Neural crest cell (in vitro differentiated cells): ENCODE measurements around the gene GNPNAT1. TPM values are rescaled to one million over a fixed set of nuclear protein-coding genes. Genes with fewer than 3 reads are reported as not detected.

ENCODE experiments used
- DNase-seq: peaks from one replicate; pipeline ENCODE4 v3.0.0; 2021; ENCODE audit warnings: low read depth, mixed read lengths, low spot score
- H3K27ac Mint-ChIP-seq: one replicate; pipeline ENCODE4 v1.8.0; 2021; ENCODE audit warnings: mild to moderate bottlenecking, mixed read lengths; ENCODE audit not compliant: unreplicated experiment
- H3K27me3 Mint-ChIP-seq: 2 replicates; pipeline ENCODE4 v1.8.0; 2021; ENCODE audit warnings: low read depth, mild to moderate bottlenecking, mixed read lengths
- H3K36me3 Mint-ChIP-seq: 2 replicates; pipeline ENCODE4 v1.8.0; 2021; ENCODE audit warnings: low read depth, mild to moderate bottlenecking, mixed read lengths
- H3K4me1 Mint-ChIP-seq: 2 replicates; pipeline ENCODE4 v1.8.0; 2021; ENCODE audit warnings: mixed read lengths
- H3K4me3 Mint-ChIP-seq: one replicate; pipeline ENCODE4 v1.8.0; 2021; ENCODE audit warnings: mild to moderate bottlenecking, mixed read lengths
- H3K9me3 Mint-ChIP-seq: 2 replicates; pipeline ENCODE4 v1.8.0; 2021; ENCODE audit warnings: mixed read lengths
- total RNA-seq: library from RNA; stranded (reverse); gene quantifications from 2 replicates; pipeline ENCODE4 v1.2.1, GENCODE V29; 2021
- TF ChIP-seq, protein P1 (sequence below): fragments of 200-600 bp; sonication (generic); conservative IDR thresholded peaks from 2 replicates; pipeline ENCODE4 v1.5.0; 2021; ENCODE audit warnings: antibody characterized with exemption, mild to moderate bottlenecking

Gene GNPNAT1
- total RNA-seq, 1 donor from 2014 or later, result 27.9 TPM

GRCh38 chr14:52781629-52782028 is 9.8 kb downstream of the GNPNAT1 start:
- H3K27ac Mint-ChIP-seq, result no peak overlapping the region
- no peaks in the 10 kb centered on the region for H3K36me3 Mint-ChIP-seq
- H3K4me3 Mint-ChIP-seq, result no peak overlapping the region
- H3K27me3 Mint-ChIP-seq, result no peaks in the 10 kb centered on the region
- TF ChIP-seq, protein P1, sequence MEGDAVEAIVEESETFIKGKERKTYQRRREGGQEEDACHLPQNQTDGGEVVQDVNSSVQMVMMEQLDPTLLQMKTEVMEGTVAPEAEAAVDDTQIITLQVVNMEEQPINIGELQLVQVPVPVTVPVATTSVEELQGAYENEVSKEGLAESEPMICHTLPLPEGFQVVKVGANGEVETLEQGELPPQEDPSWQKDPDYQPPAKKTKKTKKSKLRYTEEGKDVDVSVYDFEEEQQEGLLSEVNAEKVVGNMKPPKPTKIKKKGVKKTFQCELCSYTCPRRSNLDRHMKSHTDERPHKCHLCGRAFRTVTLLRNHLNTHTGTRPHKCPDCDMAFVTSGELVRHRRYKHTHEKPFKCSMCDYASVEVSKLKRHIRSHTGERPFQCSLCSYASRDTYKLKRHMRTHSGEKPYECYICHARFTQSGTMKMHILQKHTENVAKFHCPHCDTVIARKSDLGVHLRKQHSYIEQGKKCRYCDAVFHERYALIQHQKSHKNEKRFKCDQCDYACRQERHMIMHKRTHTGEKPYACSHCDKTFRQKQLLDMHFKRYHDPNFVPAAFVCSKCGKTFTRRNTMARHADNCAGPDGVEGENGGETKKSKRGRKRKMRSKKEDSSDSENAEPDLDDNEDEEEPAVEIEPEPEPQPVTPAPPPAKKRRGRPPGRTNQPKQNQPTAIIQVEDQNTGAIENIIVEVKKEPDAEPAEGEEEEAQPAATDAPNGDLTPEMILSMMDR, result no peak
- no peak for DNase-seq
- no peaks in the 10 kb centered on the region for H3K9me3 Mint-ChIP-seq
- H3K4me1 Mint-ChIP-seq, result no peaks in the 10 kb centered on the region

DNA sequence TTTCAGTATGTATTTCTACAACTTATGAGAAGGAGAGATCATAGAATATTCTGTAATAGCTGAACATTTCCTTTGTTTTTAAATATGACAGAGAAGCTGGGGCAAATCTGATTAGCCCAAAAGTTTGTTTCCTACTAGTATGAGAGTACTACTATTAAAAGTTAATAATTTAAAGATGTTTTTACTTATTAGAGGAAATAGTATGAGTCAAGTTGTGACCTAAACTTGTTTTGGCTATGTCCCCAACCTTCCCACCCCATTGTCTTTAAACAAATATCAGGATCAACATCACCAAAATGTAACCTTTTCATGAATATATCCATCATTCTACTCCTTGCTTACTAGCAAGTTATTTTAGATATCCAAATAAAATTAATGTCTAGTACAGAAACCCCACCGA is 10.5 kb downstream of the GNPNAT1 start:
- no peaks in the 10 kb centered on the region for H3K9me3 Mint-ChIP-seq
- no peaks in the 10 kb centered on the region for H3K36me3 Mint-ChIP-seq
- no peaks in the 10 kb centered on the region for H3K27me3 Mint-ChIP-seq
- TF ChIP-seq, protein P1, result no peak
- H3K4me3 Mint-ChIP-seq, result no peak overlapping the region
- H3K4me1 Mint-ChIP-seq, result no peaks in the 10 kb centered on the region
- DNase-seq, result no peak
- no peak overlapping the region for H3K27ac Mint-ChIP-seq

DNA sequence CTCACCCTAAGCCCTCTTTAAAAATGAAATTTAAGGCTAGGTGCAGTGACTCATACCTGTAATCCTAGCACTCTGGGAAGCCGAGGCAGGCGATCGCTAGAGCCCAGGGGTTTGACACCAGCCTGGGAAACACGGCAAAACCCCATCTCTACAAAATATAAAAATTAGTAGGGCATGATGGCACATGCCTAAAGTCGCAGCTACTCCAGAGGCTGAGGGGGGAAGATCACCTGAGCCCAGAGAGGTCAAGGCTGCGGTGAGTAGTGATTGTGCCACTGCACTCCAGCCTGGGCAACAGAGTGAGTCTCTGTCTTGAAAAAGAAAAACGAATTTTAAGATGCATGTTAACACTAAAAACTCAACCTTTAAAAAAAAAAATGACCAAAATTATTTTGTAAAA is 12.7 kb downstream of the GNPNAT1 start:
- H3K4me1 Mint-ChIP-seq, result no peaks in the 10 kb centered on the region

DNA sequence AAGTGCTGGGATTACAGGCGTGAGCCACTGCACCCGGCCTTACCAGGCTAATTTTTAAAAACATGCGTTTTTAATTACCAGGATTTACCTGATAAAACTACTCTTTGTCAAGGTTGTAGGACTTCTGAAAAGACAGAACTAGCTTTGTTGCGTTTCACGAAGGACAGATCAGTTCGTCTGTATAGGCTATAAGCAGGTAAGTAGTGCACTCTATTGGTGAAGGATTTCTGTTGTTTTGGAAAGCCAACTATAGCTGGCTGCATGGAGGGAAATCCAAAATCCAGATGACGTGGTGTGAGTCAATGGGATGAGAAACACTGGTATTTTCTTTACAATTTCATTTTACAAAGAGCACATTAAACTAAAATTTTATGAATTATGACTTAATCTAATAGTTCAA is 14.6 kb downstream of the GNPNAT1 start:
- H3K4me3 Mint-ChIP-seq, result no peak overlapping the region
- H3K27me3 Mint-ChIP-seq, result no peaks in the 10 kb centered on the region
- no peaks in the 10 kb centered on the region for H3K4me1 Mint-ChIP-seq
- DNase-seq, result no peak
- H3K36me3 Mint-ChIP-seq, result no peaks in the 10 kb centered on the region
- TF ChIP-seq, protein P1, result no peak
- H3K9me3 Mint-ChIP-seq, result no peaks in the 10 kb centered on the region
- H3K27ac Mint-ChIP-seq, result no peak overlapping the region

More for the DNA sequence above, 12.7 kb downstream of the GNPNAT1 start:
- Mint-ChIP-seq H3K9me3 (no peaks in the 10 kb centered on the region), H3K27me3 (no peaks in the 10 kb centered on the region), H3K27ac (no peak overlapping the region), H3K36me3 (no peaks in the 10 kb centered on the region), H3K4me3 (no peak overlapping the region)
- TF ChIP-seq, protein P1, result no peak
- DNase-seq, result no peak

- H3K4me1 Mint-ChIP-seq, result no peaks in the 10 kb centered on the region
- H3K9me3 Mint-ChIP-seq, result no peaks in the 10 kb centered on the region
- TF ChIP-seq, protein P1, result no peak
- H3K36me3 Mint-ChIP-seq, result peaks cover 4% of the 10 kb centered on the region
- no peak overlapping the region for H3K27ac Mint-ChIP-seq
- no peak overlapping the region for H3K4me3 Mint-ChIP-seq
- no peaks in the 10 kb centered on the region for H3K27me3 Mint-ChIP-seq
- no peak for DNase-seq
Observed at GRCh38 chr14:52769887-52770286, 21.5 kb downstream of the GNPNAT1 start.
